ENCODE measurements around the gene UCK2. TPM values are rescaled to one million over a fixed set of nuclear protein-coding genes. Genes with fewer than 3 reads are reported as not detected.

Gene UCK2
- total and polyA plus RNA-seq, 5 donors from 2014 or later = 5.5 to 12.8 (median 9.9) TPM

GRCh38 chr1:165884009-165884689, 56.7 kb downstream of the UCK2 start:
- Mint-ChIP-seq H3K4me1 (peaks cover 9 to 21% (median 16%) of the 10 kb centered on the region in 4 donors), H3K27ac (peak overlapping the region; percentile 13 to 52 (median 43)), H3K27me3 (no peaks in the 10 kb centered on the region), H3K4me3 (no peak overlapping the region), H3K36me3 (no peaks in the 10 kb centered on the region), H3K9me3 (no peaks in the 10 kb centered on the region)
- ATAC-seq (ENCODE audit: low read depth in 2 of 2) (no peak), DNase-seq (no peak)
- H3K9me3 ChIP-seq (ENCODE audit: control insufficient read depth in 2 of 2, low read length in 2 of 2) = no peaks in the 10 kb centered on the region
- no peak overlapping the region for H3K27ac ChIP-seq (ENCODE audit: insufficient read depth, low read length, poor library complexity, severe bottlenecking)
- H3K4me3 ChIP-seq (ENCODE audit: low read depth, low read length) = no peak overlapping the region
- no peaks in the 10 kb centered on the region for H3K27me3 ChIP-seq (ENCODE audit: control insufficient read depth, insufficient read depth, low read length)
- H3K36me3 ChIP-seq (ENCODE audit: control insufficient read depth, insufficient read depth, low read length) = no peaks in the 10 kb centered on the region
- no peaks in the 10 kb centered on the region for H3K4me1 ChIP-seq (ENCODE audit: control insufficient read depth, insufficient read depth, low read length, poor library complexity, severe bottlenecking)

GRCh38 chr1:165884690-165885304, 57.4 kb downstream of the UCK2 start:
- H3K27ac ChIP-seq (ENCODE audit: insufficient read depth, low read length, poor library complexity, severe bottlenecking) = no peak overlapping the region
- ATAC-seq (ENCODE audit: low read depth in 2 of 2) (no peak), DNase-seq (no peak)
- Mint-ChIP-seq H3K9me3 (no peaks in the 10 kb centered on the region), H3K4me3 (no peak overlapping the region), H3K27ac (peak overlapping the region in 1 of 3 donors; percentile 52), H3K4me1 (peaks cover 6 to 17% (median 15%) of the 10 kb centered on the region in 4 donors), H3K36me3 (no peaks in the 10 kb centered on the region), H3K27me3 (no peaks in the 10 kb centered on the region)
- no peaks in the 10 kb centered on the region for H3K36me3 ChIP-seq (ENCODE audit: control insufficient read depth, insufficient read depth, low read length)
- no peaks in the 10 kb centered on the region for H3K9me3 ChIP-seq (ENCODE audit: control insufficient read depth in 2 of 2, low read length in 2 of 2)
- no peak overlapping the region for H3K4me3 ChIP-seq (ENCODE audit: low read depth, low read length)
- no peaks in the 10 kb centered on the region for H3K27me3 ChIP-seq (ENCODE audit: control insufficient read depth, insufficient read depth, low read length)
- no peaks in the 10 kb centered on the region for H3K4me1 ChIP-seq (ENCODE audit: control insufficient read depth, insufficient read depth, low read length, poor library complexity, severe bottlenecking)

GRCh38 chr1:165885305-165885694, 57.9 kb downstream of the UCK2 start:
- H3K4me3 Mint-ChIP-seq = no peak overlapping the region
- H3K36me3 ChIP-seq (ENCODE audit: control insufficient read depth, insufficient read depth, low read length) = no peaks in the 10 kb centered on the region
- no peak overlapping the region for H3K4me3 ChIP-seq (ENCODE audit: low read depth, low read length)
- H3K36me3 Mint-ChIP-seq = peaks cover 4% of the 10 kb centered on the region
- no peak for DNase-seq
- no peaks in the 10 kb centered on the region for H3K9me3 Mint-ChIP-seq
- H3K4me1 ChIP-seq (ENCODE audit: control insufficient read depth, insufficient read depth, low read length, poor library complexity, severe bottlenecking) = no peaks in the 10 kb centered on the region
- no peaks in the 10 kb centered on the region for H3K27me3 Mint-ChIP-seq
- no peaks in the 10 kb centered on the region for H3K9me3 ChIP-seq (ENCODE audit: control insufficient read depth in 2 of 2, low read length in 2 of 2)
- no peak for ATAC-seq (ENCODE audit: low read depth in 2 of 2)
- H3K27me3 ChIP-seq (ENCODE audit: control insufficient read depth, insufficient read depth, low read length) = no peaks in the 10 kb centered on the region
- no peak overlapping the region for H3K27ac ChIP-seq (ENCODE audit: insufficient read depth, low read length, poor library complexity, severe bottlenecking)
- peak overlapping the region in 1 of 3 donors; percentile 39 for H3K27ac Mint-ChIP-seq
- peaks cover 1 to 14% (median 12%) of the 10 kb centered on the region in 4 donors for H3K4me1 Mint-ChIP-seq

- Histone ChIP-seq H3K36me3 (ENCODE audit: control insufficient read depth, insufficient read depth, low read length) (no peaks in the 10 kb centered on the region), H3K9me3 (ENCODE audit: control insufficient read depth in 2 of 2, low read length in 2 of 2) (no peaks in the 10 kb centered on the region), H3K4me3 (ENCODE audit: low read depth, low read length) (no peak overlapping the region), H3K27me3 (ENCODE audit: control insufficient read depth, insufficient read depth, low read length) (no peaks in the 10 kb centered on the region), H3K4me1 (ENCODE audit: control insufficient read depth, insufficient read depth, low read length, poor library complexity, severe bottlenecking) (no peaks in the 10 kb centered on the region), H3K27ac (ENCODE audit: insufficient read depth, low read length, poor library complexity, severe bottlenecking) (no peak overlapping the region)
- H3K4me1 Mint-ChIP-seq = peaks cover 0 to 13% (median 11%) of the 10 kb centered on the region in 4 donors
- H3K9me3 Mint-ChIP-seq = no peaks in the 10 kb centered on the region
- peaks cover 8% of the 10 kb centered on the region for H3K36me3 Mint-ChIP-seq
- no peak overlapping the region for H3K4me3 Mint-ChIP-seq
- ATAC-seq (ENCODE audit: low read depth in 2 of 2) (no peak), DNase-seq (no peak)
- no peaks in the 10 kb centered on the region for H3K27me3 Mint-ChIP-seq
- no peak overlapping the region for H3K27ac Mint-ChIP-seq
These were observed 58.8 kb downstream of the UCK2 start for GRCh38 chr1:165886193-165886592.

- H3K27ac ChIP-seq (ENCODE audit: insufficient read depth, low read length, poor library complexity, severe bottlenecking) = no peak overlapping the region
- H3K9me3 Mint-ChIP-seq = no peaks in the 10 kb centered on the region
- H3K36me3 ChIP-seq (ENCODE audit: control insufficient read depth, insufficient read depth, low read length) = peaks cover 5% of the 10 kb centered on the region
- no peak for ATAC-seq (ENCODE audit: low read depth in 2 of 2)
- no peaks in the 10 kb centered on the region for H3K27me3 Mint-ChIP-seq
- H3K27ac Mint-ChIP-seq = no peak overlapping the region
- H3K27me3 ChIP-seq (ENCODE audit: control insufficient read depth, insufficient read depth, low read length) = no peaks in the 10 kb centered on the region
- no peak overlapping the region for H3K4me3 ChIP-seq (ENCODE audit: low read depth, low read length)
- H3K9me3 ChIP-seq (ENCODE audit: control insufficient read depth in 2 of 2, low read length in 2 of 2) = no peaks in the 10 kb centered on the region
- DNase-seq = no peak
- H3K4me3 Mint-ChIP-seq = peak overlapping the region in 1 of 4 donors; percentile 66
- peaks cover 0 to 12% (median 6%) of the 10 kb centered on the region in 4 donors for H3K4me1 Mint-ChIP-seq
- H3K4me1 ChIP-seq (ENCODE audit: control insufficient read depth, insufficient read depth, low read length, poor library complexity, severe bottlenecking) = no peaks in the 10 kb centered on the region
- peaks cover 11% of the 10 kb centered on the region for H3K36me3 Mint-ChIP-seq
These were observed 59.6 kb downstream of the UCK2 start for GRCh38 chr1:165886983-165887382.

DNA sequence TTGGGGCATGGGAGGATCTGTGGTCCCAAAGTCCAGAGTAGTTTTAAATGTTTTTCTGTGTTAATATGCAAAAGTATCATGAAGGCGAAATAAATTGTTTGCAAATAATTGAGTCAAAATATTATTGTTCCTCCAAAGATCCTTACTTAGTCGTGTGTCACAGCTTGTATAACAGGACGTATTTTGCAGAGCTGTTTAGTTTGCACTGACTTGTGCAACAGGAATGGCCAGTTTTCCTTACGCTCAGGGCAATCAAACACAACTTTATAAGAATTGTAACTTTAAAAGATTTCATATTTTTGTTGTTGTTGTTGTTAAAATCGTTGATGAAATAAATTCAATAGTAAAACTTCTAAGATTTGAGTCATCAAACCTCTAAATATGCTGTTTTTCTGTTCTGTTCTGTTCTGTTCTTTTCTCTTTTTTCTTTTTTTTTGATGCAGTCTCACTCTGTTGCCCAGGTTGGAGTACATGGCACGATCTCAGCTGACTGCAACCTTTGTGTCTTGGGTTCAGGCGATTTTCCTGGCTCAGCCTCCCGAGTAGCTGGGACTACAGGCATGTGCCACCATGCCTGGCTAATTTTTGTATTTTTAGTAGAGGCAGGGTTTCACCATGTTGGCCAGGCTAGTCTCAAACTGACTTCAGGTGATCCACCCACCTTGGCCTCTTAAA, 60.6 kb downstream of the UCK2 start:
- Histone ChIP-seq H3K4me1 (ENCODE audit: control insufficient read depth, insufficient read depth, low read length, poor library complexity, severe bottlenecking) (no peaks in the 10 kb centered on the region), H3K27me3 (ENCODE audit: control insufficient read depth, insufficient read depth, low read length) (no peaks in the 10 kb centered on the region), H3K9me3 (ENCODE audit: control insufficient read depth in 2 of 2, low read length in 2 of 2) (no peaks in the 10 kb centered on the region), H3K4me3 (ENCODE audit: low read depth, low read length) (no peak overlapping the region), H3K27ac (ENCODE audit: insufficient read depth, low read length, poor library complexity, severe bottlenecking) (no peak overlapping the region), H3K36me3 (ENCODE audit: control insufficient read depth, insufficient read depth, low read length) (peaks cover 7% of the 10 kb centered on the region)
- DNase-seq (no peak), ATAC-seq (ENCODE audit: low read depth in 2 of 2) (no peak)
- Mint-ChIP-seq H3K27ac (no peak overlapping the region), H3K9me3 (no peaks in the 10 kb centered on the region), H3K4me3 (no peak overlapping the region), H3K27me3 (no peaks in the 10 kb centered on the region), H3K4me1 (peaks cover 0 to 12% (median 6%) of the 10 kb centered on the region in 4 donors), H3K36me3 (peaks cover 13% of the 10 kb centered on the region)

- no peak overlapping the region for H3K4me3 Mint-ChIP-seq
- Histone ChIP-seq H3K4me3 (ENCODE audit: low read depth, low read length) (no peak overlapping the region), H3K9me3 (ENCODE audit: control insufficient read depth in 2 of 2, low read length in 2 of 2) (no peaks in the 10 kb centered on the region), H3K36me3 (ENCODE audit: control insufficient read depth, insufficient read depth, low read length) (peaks cover 11% of the 10 kb centered on the region), H3K4me1 (ENCODE audit: control insufficient read depth, insufficient read depth, low read length, poor library complexity, severe bottlenecking) (no peaks in the 10 kb centered on the region), H3K27ac (ENCODE audit: insufficient read depth, low read length, poor library complexity, severe bottlenecking) (no peak overlapping the region), H3K27me3 (ENCODE audit: control insufficient read depth, insufficient read depth, low read length) (no peaks in the 10 kb centered on the region)
- no peak for DNase-seq
- no peak overlapping the region for H3K27ac Mint-ChIP-seq
- H3K27me3 Mint-ChIP-seq = no peaks in the 10 kb centered on the region
- no peak for ATAC-seq (ENCODE audit: low read depth in 2 of 2)
- no peaks in the 10 kb centered on the region for H3K9me3 Mint-ChIP-seq
- H3K36me3 Mint-ChIP-seq = peaks cover 13% of the 10 kb centered on the region
- H3K4me1 Mint-ChIP-seq = peaks cover 0 to 12% (median 6%) of the 10 kb centered on the region in 4 donors
These were observed 61.1 kb downstream of the UCK2 start for GRCh38 chr1:165888552-165888920.

All from CD4-positive, CD25-positive, alpha-beta regulatory T cell (primary cell).